NCI-H1930 (cell line): ENCODE results near the gene RPL27A.
A peak's percentile ranks its signal among the peaks of the same experiment; 100 is the strongest.

Experiments
- DNase-seq, 2 experiments: peaks; one replicate each; lab custom pipeline; 2025; lab: John Stamatoyannopoulos, UW

Gene RPL27A

GRCh38 chr11:8674859-8675258 is 7.7 kb upstream of the RPL27A start:
- DNase-seq: no peak

DNA sequence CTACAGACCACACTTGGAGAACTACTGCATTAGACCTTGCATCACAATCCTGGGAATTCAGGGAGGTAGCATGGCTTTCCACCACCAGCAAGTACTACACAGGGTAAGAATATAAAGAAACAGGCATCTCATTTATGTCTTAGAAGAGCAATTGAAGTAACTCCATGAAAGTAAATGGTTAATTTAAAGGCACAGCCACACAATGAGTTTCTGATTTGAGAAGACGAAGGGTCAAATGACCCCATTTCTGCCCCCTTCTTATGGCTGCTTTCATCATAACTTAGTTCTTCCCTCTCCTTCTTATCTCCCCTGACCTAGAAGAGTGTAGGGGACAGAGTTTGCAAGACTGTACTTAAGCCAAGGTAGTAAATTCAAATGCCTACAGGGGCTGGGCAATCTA is 6.1 kb upstream of the RPL27A start:
- DNase-seq: no peak

- DNase-seq: no peak
Measured at GRCh38 chr11:8679006-8679405, 3.6 kb upstream of the RPL27A start.

GRCh38 chr11:8681837-8682302 is 722 bp upstream of the RPL27A start:
- DNase-seq: peak in 1 of 2 experiments; percentile 43

GRCh38 chr11:8683115-8683807 is 669 bp downstream of the RPL27A start:
- DNase-seq: no peak

- DNase-seq: no peak
Measured at GRCh38 chr11:8684600-8685290, 2.2 kb downstream of the RPL27A start.

DNA sequence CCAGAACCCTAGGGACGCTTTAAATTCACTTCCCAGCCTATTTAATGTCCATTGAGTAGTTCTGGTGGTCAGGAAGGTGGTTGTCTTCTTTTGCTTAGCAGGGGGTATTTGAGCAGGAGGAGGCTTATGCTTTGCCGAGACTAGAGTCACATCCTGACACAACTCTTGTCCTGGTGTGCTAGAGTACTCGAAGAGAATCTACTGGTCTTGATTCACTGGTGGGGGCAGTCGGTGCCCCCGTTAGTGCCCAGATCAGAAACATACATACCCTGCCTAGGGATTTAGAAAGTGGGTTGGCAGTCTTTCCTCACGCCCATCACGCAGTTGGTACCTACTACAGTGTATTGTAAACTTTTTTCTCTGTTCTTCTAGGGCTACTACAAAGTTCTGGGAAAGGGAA is 2.7 kb downstream of the RPL27A start:
- no peak for DNase-seq

GRCh38 chr11:8685820-8686219 is 3.2 kb downstream of the RPL27A start:
- no peak for DNase-seq

DNA sequence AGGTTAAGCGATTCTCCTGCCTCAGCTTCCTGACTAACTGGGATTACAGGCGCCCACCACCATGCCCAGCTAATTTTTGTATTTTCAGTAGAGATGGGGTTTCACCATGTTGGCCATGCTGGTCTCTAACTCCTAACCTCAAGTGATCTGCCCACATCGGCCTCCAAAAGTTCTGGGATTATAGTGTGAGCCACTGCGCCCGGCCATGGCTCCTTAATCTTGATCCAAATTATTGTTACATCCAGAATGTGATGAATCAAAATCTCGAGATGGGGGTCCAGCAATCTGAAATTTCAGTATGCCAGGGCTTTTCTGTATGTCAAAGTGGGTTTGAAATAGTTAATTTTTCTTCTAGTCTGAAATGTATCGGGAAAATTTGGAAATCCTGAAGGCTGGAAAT is 3.7 kb downstream of the RPL27A start:
- no peak for DNase-seq

GRCh38 chr11:8688414-8689362 is 6.1 kb downstream of the RPL27A start:
- DNase-seq: peak; percentile 99

GRCh38 chr11:8689726-8690255 is 7.2 kb downstream of the RPL27A start:
- DNase-seq: no peak

- no peak for DNase-seq
Measured at GRCh38 chr11:8690374-8691342, 8.1 kb downstream of the RPL27A start.

- DNase-seq: no peak
Measured at GRCh38 chr11:8691601-8692000, 9.0 kb downstream of the RPL27A start.

DNA sequence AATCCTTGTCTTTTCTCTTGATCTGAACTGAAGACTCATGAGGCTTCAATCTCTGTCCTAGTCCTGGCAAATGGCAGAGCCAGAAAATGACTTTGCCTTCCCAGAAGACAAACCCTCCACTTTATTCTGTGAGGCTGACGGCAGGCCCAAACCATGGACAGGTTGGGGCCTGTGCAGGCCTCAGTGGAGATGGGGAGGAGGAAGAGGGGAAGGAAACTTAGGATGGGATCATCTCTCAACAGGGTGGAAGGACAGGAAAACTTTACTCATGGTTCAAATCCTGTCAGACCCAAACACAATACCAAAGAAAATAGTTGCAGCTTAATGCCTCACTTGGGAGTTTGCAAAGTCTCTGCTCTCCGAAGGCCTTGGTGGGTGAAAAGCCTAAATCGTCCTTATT is 9.8 kb downstream of the RPL27A start:
- DNase-seq: no peak

DNA sequence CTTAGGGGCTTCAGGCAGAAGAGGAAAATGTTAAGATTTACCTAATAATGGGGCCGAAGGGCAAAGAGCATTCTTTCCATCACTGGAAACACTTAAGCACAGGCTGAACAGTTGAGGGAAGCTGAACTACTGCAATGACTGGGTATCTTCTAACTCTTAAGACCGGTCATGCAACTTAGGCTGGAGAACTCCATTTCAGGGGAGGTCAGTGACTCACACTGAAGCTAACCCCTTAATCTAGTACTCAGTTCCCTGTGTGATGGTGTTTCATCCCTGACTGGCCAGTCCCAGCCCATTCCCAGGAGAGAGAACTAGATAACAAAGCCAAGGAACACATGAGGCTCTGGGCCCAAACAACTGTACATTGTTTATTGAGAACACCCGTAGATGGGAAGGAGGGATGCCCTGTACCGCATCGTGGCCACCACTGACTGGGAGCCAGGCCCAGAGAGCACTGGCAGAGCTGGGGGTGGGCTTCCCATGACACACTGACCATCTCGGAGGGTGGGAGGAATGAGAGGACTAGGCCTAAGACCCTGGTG is 10.5 kb downstream of the RPL27A start:
- DNase-seq: no peak

DNA sequence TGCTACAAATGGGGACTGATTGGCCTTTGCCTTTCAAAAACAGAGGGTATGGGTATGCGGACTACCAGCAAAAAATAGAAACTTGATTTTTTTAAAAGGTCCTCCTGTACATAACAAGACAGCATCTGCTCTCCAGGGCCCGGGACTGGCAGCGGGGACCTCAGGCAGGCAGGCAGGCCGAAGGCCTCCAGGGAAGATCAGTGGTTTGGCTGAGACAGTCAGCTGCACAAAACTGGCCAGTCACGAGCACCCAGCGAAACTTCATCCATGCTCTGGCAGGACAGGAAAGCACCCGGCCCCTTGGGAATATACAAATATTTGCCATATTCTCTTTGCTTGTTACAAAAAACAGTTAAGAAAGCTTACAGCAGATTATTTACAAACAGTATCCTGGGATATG is 11.0 kb downstream of the RPL27A start:
- no peak for DNase-seq

GRCh38 chr11:8694137-8694536 is 11.5 kb downstream of the RPL27A start:
- no peak for DNase-seq

DNA sequence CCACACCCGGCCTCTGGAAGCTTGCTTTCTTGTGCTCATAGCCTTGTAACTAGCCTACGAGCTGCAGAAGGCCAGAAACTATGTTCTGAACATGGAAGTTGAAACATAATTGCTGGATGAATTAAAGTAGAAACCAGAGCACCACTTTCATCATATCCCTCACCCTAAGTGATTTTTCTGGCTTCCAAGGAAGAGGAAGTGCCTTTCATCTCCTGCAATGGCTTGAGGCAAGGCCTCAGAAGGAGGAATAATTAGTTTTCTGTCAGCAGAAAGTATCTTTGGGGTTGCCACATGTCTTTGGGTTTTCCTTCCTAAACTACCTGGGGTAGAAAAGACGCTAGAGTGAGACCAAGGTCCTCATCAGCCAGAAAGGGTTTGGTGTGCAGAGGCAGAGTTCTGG is 14.5 kb downstream of the RPL27A start:
- no peak for DNase-seq

- DNase-seq: no peak
Measured at GRCh38 chr11:8698379-8698851, 15.8 kb downstream of the RPL27A start.

DNA sequence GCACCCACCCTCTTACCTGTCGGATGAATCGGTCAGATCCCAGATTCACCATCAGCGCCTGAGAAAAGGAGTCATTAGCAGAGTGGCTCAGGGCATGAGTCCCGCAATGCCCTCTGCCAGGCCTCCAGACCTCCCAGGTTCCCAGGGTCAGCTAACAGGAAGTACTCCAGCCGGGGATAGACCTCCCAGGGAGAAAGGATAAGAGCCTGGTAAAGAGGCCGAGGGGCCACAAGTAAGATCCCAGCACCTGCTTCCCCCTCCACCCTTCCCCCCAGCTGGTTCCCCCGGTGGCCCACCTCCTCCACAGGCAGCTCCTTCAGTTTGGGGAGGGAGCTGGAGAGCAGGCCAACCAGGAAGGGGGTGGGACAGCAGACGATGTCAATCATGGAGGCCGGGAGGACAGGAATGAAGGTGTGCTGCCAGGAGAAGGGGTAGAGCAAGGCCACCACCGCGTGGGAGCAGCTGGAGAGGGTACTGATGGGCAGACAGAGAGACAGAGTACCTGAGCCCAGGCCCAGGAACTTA is 16.4 kb downstream of the RPL27A start:
- no peak for DNase-seq
